Adrenal gland (tissue), 12 donors: ENCODE measurements around the gene SUN5. TPM values are rescaled to one million over a fixed set of nuclear protein-coding genes. Genes with fewer than 3 reads are reported as not detected.
"Not testable (repeated sequence)": the region's sequence is repeated elsewhere in the genome, so short reads cannot be mapped to it uniquely, and the experiment has no call there.

Experiments
- DNase-seq, 7 donors: peaks; one replicate each; pipeline ENCODE4 v3.0.0-alpha.2; 2019 to 2020
- H3K27ac ChIP-seq, 5 donors: fragments of 200-600 bp; sonication (generic) in 4 of 5; 1 replicate in 3 of 5; 2 replicates in 2 of 5; pipeline versions ENCODE4 v1.5.1 to v1.8.0; 2016 to 2020; ENCODE audit warnings: mild to moderate bottlenecking in 1 of 5
- H3K27me3 ChIP-seq: fragments of 200-600 bp; 2 replicates; pipeline ENCODE4 v1.8.0; 2021
- H3K36me3 ChIP-seq, 2 donors: fragments of 200-600 bp; replicated peaks in 1 of 2; 1 replicate in 1 of 2; 2 replicates in 1 of 2; pipeline versions ENCODE4 v1.5.1 to v1.8.0; 2018 to 2022
- H3K4me1 ChIP-seq, 2 donors: fragments of 200-600 bp; replicated peaks in 1 of 2; 1 replicate in 1 of 2; 2 replicates in 1 of 2; pipeline versions ENCODE4 v1.5.1 to v1.8.0; 2018 to 2021
- H3K4me3 ChIP-seq, 4 donors: fragments of 200-600 bp; sonication (generic) in 3 of 4; one replicate each; pipeline ENCODE4 v1.5.1; 2016 to 2018
- H3K9me3 ChIP-seq, 3 donors: fragments of 200-600 bp; sonication (generic) in 1 of 3; replicated peaks in 1 of 3; 1 replicate in 2 of 3; 2 replicates in 1 of 3; pipeline versions ENCODE4 v1.5.1 to v1.8.0; 2016 to 2021
- CTCF ChIP-seq, 6 experiments: fragments of 450-650 bp in 4 of 6; fragments of 200-600 bp in 2 of 6; sonication (generic) in 1 of 6; IDR thresholded peaks; 1 replicate in 5 of 6; 2 replicates in 1 of 6; pipeline versions ENCODE4 v1.5.1 to v1.8.0; 2016 to 2021; ENCODE audit warnings: antibody characterized with exemption in 6 of 6, mild to moderate bottlenecking in 2 of 6, moderate library complexity in 1 of 6
- POLR2A ChIP-seq, 2 donors: fragments of 450-650 bp; IDR thresholded peaks; one replicate each; pipeline ENCODE4 v1.6.1; 2017; ENCODE audit warnings: antibody characterized with exemption in 2 of 2, mild to moderate bottlenecking in 2 of 2, moderate library complexity in 1 of 2
- WGBS, 4 donors: extraction: QIAGEN DNeasy Blood & Tissue Kit in 2 of 4; methylation state at CpG; one replicate each; pipeline versions ENCODE4 v1.1.5 to v1.1.7; 2013 to 2017; 5-methylcytosine and 5-hydroxymethylcytosine counted together
- intact Hi-C, 2 donors: fragments of 100-400 bp; cut with DNase I; formaldehyde crosslinking; loops; one replicate each; pipeline versions ENCODE4 v1.14.1 to v1.15.0; 2022 to 2023
- polyA plus RNA-seq, 3 donors: library from polyadenylated mRNA; stranded (reverse); fragments of 200-250 nt in 2 of 3; fragments of 350-450 nt in 1 of 3; fragmentation: Illumina TruSeq in 1 of 3; extraction: RNeasy Lipid Tissue Mini Kit (QIAGEN cat#74804) in 1 of 3; gene quantifications; one replicate each; pipeline ENCODE4 v1.2.3, GENCODE V29; 2013 to 2014
- total RNA-seq, 9 donors: library from RNA; depleted of rRNA in 4 of 9; stranded (reverse); fragments of >200 nt in 4 of 9; fragments of 120-200 nt in 1 of 9; fragmentation: NEBNext Ultra II Directional in 1 of 9; extraction: Animal tissue kit (Norgen Biotek cat#: 25700) in 1 of 9; gene quantifications; one replicate each; pipeline versions ENCODE4 v1.1.0 to v1.2.4, GENCODE V29; 2013 to 2023
- donor health status: healthy with polysubstance abuse.
- donor health status: Bipolar disorder and iron deficiency.
- donor health status: DM: yes; HTN: yes; CAD: no.
- donor health status: DM: no; HTN: no; CAD: no.
- donor health status: DM: no; HTN: no; CAD: no.
- donor health status: DM: yes; HTN: yes; CAD: no.

SUN5 gene
- total and polyA plus RNA-seq, 12 donors, result not detected

GRCh38 chr20:32975698-32976674, 28.2 kb downstream of the SUN5 start:
- peak in 1 of 7 donors; percentile 21 for DNase-seq

GRCh38 chr20:32975121-32975520, 29.1 kb downstream of the SUN5 start:
- H3K4me3 ChIP-seq, H3K4me1 ChIP-seq, H3K27ac ChIP-seq, DNase-seq, H3K36me3 ChIP-seq, H3K9me3 ChIP-seq, H3K27me3 ChIP-seq, intact Hi-C loops: not testable (repeated sequence)
- WGBS, 4 donors, result 75 to 87% (median 83%) methylated on average over 4 of the region's 4 CpGs

More at GRCh38 chr20:32975698-32976674, 28.2 kb downstream of the SUN5 start:
- no peaks in the 10 kb centered on the region for H3K27me3 ChIP-seq
- TF ChIP-seq POLR2A (IDR thresholded peaks at IDR 0.05) (no peak), CTCF (IDR thresholded peaks at IDR 0.05) (no peak)
- no peaks in the 10 kb centered on the region for H3K36me3 ChIP-seq
- H3K4me3 ChIP-seq, result no peak overlapping the region
- intact Hi-C loops, result no loop called here
- WGBS, 4 donors, result 75 to 83% (median 79%) methylated on average over 9 to 15 of the region's 15 CpGs
- H3K4me1 ChIP-seq, result no peaks in the 10 kb centered on the region
- H3K27ac ChIP-seq, result no peak overlapping the region
- no peaks in the 10 kb centered on the region for H3K9me3 ChIP-seq

GRCh38 chr20:32974204-32975064, 29.8 kb downstream of the SUN5 start:
- H3K27ac ChIP-seq, H3K36me3 ChIP-seq, H3K9me3 ChIP-seq, H3K4me1 ChIP-seq, intact Hi-C loops, H3K27me3 ChIP-seq, H3K4me3 ChIP-seq: not testable (repeated sequence)
- 71 to 87% (median 79%) methylated on average over 9 of the region's 9 CpGs for WGBS, 4 donors
- peak in 1 of 7 donors; percentile 3 for DNase-seq

GRCh38 chr20:32973077-32973717, 31.0 kb downstream of the SUN5 start:
- Histone ChIP-seq H3K4me3 (no peak overlapping the region), H3K27me3 (no peaks in the 10 kb centered on the region), H3K9me3 (no peaks in the 10 kb centered on the region), H3K27ac (no peak overlapping the region), H3K36me3 (no peaks in the 10 kb centered on the region), H3K4me1 (no peaks in the 10 kb centered on the region)
- intact Hi-C loops, result no loop called here
- WGBS, 4 donors, result 84 to 86% (median 84%) methylated on average over 10 of the region's 10 CpGs
- peak in 1 of 7 donors; percentile 29 for DNase-seq
- TF ChIP-seq CTCF (IDR thresholded peaks at IDR 0.05) (no peak), POLR2A (IDR thresholded peaks at IDR 0.05) (no peak)
